WTC11 (cell line): Measurements from ENCODE around the gene TIMD4. TPM values are rescaled to one million over a fixed set of nuclear protein-coding genes. Genes with fewer than 3 reads are reported as not detected.

ENCODE experiments used
- ATAC-seq: fragments of 200-7000 bp; cut with Tn5 transposase; 2 replicates; pipeline ENCODE4 v1.10.0; 2021; ENCODE audit warnings: mild to moderate bottlenecking, moderate library complexity
- CTCF ChIA-PET: fragments of 300-600 bp; sonication (Branson Sonifier 250); formaldehyde crosslinking; loops from one replicate; lab custom pipeline; 2021; ENCODE audit warnings: antibody characterized with exemption; lab: Charles Lee
- POLR2A ChIA-PET: fragments of 350-600 bp; sonication (Branson Sonifier 250); formaldehyde crosslinking; loops from one replicate; lab custom pipeline; 2021; ENCODE audit warnings: antibody characterized with exemption; lab: Charles Lee
- DNase-seq: peaks from one replicate; pipeline ENCODE4 v3.0.0; 2021; ENCODE audit warnings: low spot score
- H3K27ac Mint-ChIP-seq: 2 replicates; pipeline ENCODE4 v1.8.0; 2021; ENCODE audit warnings: mixed read lengths
- H3K27me3 Mint-ChIP-seq: 2 replicates; pipeline ENCODE4 v1.8.0; 2021; ENCODE audit warnings: low read depth, mild to moderate bottlenecking, moderate library complexity, mixed read lengths
- H3K36me3 Mint-ChIP-seq: 2 replicates; pipeline ENCODE4 v1.8.0; 2021; ENCODE audit warnings: mixed read lengths
- H3K4me1 Mint-ChIP-seq: 2 replicates; pipeline ENCODE4 v1.8.0; 2022; ENCODE audit warnings: mixed read lengths
- H3K4me3 Mint-ChIP-seq: 2 replicates; pipeline ENCODE4 v1.8.0; 2021; ENCODE audit warnings: mild to moderate bottlenecking, moderate library complexity, mixed read lengths
- H3K9me3 Mint-ChIP-seq: 2 replicates; pipeline ENCODE4 v1.8.0; 2021; ENCODE audit warnings: mixed read lengths
- EMX1 ChIP-seq: fragments of 250-450 bp; sonication (Bioruptor Pico); IDR thresholded peaks from 2 replicates; pipeline ENCODE4 v1.8.0; 2021; ENCODE audit warnings: mild to moderate bottlenecking
- ETV6 ChIP-seq: sonication (generic); formaldehyde crosslinking; IDR thresholded peaks from 2 replicates; pipeline ENCODE4 v1.8.1; 2022; ENCODE audit warnings: mild to moderate bottlenecking, missing genetic modification reagents
- FOXK1 ChIP-seq: sonication (generic); formaldehyde crosslinking; IDR thresholded peaks from 2 replicates; pipeline ENCODE4 v1.8.0; 2022; ENCODE audit warnings: mild to moderate bottlenecking, moderate library complexity, missing genetic modification reagents
- GRHL2 ChIP-seq: fragments of 250-450 bp; sonication (Bioruptor Pico); IDR thresholded peaks from 2 replicates; pipeline ENCODE4 v1.8.0; 2022; ENCODE audit warnings: mild to moderate bottlenecking, moderate library complexity; ENCODE audit not compliant: insufficient replicate concordance, severe bottlenecking
- KAT7 ChIP-seq: sonication (generic); formaldehyde crosslinking; IDR thresholded peaks from 2 replicates; pipeline ENCODE4 v1.8.1; 2023; ENCODE audit warnings: missing genetic modification reagents, mild to moderate bottlenecking, borderline replicate concordance
- MYBL2 ChIP-seq: sonication (generic); formaldehyde crosslinking; IDR thresholded peaks from 2 replicates; pipeline ENCODE4 v1.8.1; 2023; ENCODE audit warnings: mild to moderate bottlenecking, moderate library complexity, missing genetic modification reagents
- NFATC4 ChIP-seq: fragments of 250-450 bp; sonication (Bioruptor Pico); IDR thresholded peaks from 2 replicates; pipeline ENCODE4 v1.9.0; 2021; ENCODE audit warnings: mild to moderate bottlenecking
- NFYB ChIP-seq: sonication (generic); formaldehyde crosslinking; conservative IDR thresholded peaks from 2 replicates; pipeline ENCODE4 v1.8.0; 2022; ENCODE audit warnings: low read depth, missing genetic modification reagents
- OVOL2 ChIP-seq: fragments of 250-450 bp; sonication (Bioruptor Pico); IDR thresholded peaks from 2 replicates; pipeline ENCODE4 v1.9.0; 2021; ENCODE audit warnings: mild to moderate bottlenecking, borderline replicate concordance
- RELA ChIP-seq: sonication (generic); formaldehyde crosslinking; IDR thresholded peaks from 2 replicates; pipeline ENCODE4 v1.8.1; 2022; ENCODE audit warnings: missing genetic modification reagents, mild to moderate bottlenecking, borderline replicate concordance
- TEAD1 ChIP-seq: sonication (generic); formaldehyde crosslinking; IDR thresholded peaks from 2 replicates; pipeline ENCODE4 v1.8.0; 2022; ENCODE audit warnings: mild to moderate bottlenecking, missing genetic modification reagents
- ZBTB21 ChIP-seq: sonication (generic); formaldehyde crosslinking; IDR thresholded peaks from 2 replicates; pipeline ENCODE4 v1.8.1; 2023; ENCODE audit warnings: mild to moderate bottlenecking, missing genetic modification reagents, borderline replicate concordance
- ZNF121 ChIP-seq: sonication (generic); formaldehyde crosslinking; IDR thresholded peaks from 2 replicates; pipeline ENCODE4 v1.8.0; 2023; ENCODE audit warnings: missing genetic modification reagents
- ZNF232 ChIP-seq: sonication (generic); formaldehyde crosslinking; IDR thresholded peaks from 2 replicates; pipeline ENCODE4 v1.8.0; 2022; ENCODE audit warnings: mild to moderate bottlenecking, missing genetic modification reagents
- ZNF396 ChIP-seq: fragments of 250-450 bp; sonication (Bioruptor Pico); IDR thresholded peaks from 2 replicates; pipeline ENCODE4 v1.8.0; 2021; ENCODE audit warnings: mild to moderate bottlenecking, moderate library complexity, borderline replicate concordance
- total RNA-seq: library from RNA; stranded (reverse); gene quantifications from 3 replicates; pipeline ENCODE4 v1.2.3, GENCODE V29; 2021
- TF ChIP-seq, protein P1 (sequence below): sonication (generic); formaldehyde crosslinking; IDR thresholded peaks from 2 replicates; pipeline ENCODE4 v1.8.0; 2023; ENCODE audit warnings: missing genetic modification reagents
- TF ChIP-seq, protein P2 (sequence below): fragments of 250-450 bp; sonication (Bioruptor Pico); IDR thresholded peaks from 2 replicates; pipeline ENCODE4 v1.9.0; 2021; ENCODE audit warnings: mild to moderate bottlenecking
- TF ChIP-seq, protein P3 (sequence below): sonication (generic); formaldehyde crosslinking; IDR thresholded peaks from 2 replicates; pipeline ENCODE4 v1.8.0; 2022; ENCODE audit warnings: mild to moderate bottlenecking, missing genetic modification reagents
- TF ChIP-seq, protein P4 (sequence below): fragments of 250-450 bp; sonication (Bioruptor Pico); IDR thresholded peaks from 2 replicates; pipeline ENCODE4 v2.1.2; 2022; ENCODE audit warnings: mild to moderate bottlenecking, moderate library complexity
- TF ChIP-seq, protein P5 (sequence below): sonication (generic); formaldehyde crosslinking; conservative IDR thresholded peaks from 2 replicates; pipeline ENCODE4 v1.8.1; 2022; ENCODE audit warnings: mild to moderate bottlenecking, missing genetic modification reagents

Gene TIMD4
- total RNA-seq, 1 experiment from 2014 or later, result 0.13 TPM

DNA sequence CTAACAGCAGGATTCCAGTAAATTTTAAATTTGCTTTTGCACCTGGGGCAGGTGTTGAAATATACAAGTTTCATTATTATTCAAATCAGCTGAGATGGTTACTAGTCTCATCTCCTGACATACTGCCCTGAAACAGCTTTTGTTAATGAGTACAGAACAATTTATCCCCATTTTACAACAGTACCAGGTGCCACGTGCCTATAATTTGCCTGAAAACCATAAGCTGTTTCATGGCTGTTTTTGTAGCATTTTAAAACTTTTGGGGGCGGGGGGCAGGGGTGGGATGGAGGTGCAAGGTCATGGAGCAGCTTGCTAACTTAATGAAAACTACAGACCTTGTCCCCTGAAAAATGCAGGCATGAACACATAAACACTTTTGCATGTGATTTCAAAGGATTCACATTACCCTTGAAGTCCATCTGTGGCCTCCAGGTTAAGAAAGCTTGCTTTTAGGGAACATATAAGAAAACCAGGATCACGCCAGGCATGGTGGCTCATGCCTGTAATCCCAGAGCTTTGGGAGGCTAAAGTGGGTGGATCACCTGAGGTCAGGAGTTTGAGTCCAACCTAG is 42.1 kb downstream of the TIMD4 start (continued):
- TF ChIP-seq RELA (CRISPR knock-in tag), result no peak

DNA sequence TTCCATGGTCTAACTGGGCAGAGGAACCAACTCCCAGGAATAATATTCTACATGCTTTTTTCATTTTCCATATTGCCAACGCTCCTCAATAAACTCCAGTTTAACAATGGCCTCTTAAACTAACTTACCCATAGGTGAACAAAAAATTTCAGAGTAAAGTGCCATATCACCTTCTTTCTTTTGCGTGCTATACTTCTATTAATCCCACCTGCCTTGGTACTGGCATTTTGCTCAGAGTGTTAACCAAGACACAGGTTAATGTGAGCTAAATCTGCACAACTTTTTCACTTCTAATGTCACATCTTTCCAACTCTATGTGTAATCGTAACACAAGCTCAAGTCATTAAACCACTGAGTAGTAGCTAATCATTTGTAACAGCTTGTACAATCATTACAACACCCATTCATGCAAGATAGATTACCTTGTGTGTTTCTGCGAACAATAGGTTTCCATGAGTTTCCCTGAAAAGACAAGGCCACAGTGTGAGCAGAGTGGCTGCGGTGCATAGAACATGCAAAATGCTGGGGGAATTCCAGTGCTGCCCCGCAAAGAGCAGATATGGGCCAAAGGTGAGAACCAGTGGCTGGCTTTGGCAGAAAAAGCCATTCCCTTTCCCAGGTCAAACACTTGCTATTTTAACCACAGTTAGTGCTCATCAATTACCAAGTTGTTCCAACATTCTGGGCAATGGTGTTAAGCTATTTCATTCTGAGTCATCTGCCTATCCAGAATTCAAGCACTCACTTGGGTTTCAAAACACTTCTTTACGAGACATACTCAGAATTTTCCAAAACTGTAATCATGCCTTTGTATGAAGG is 42.8 kb downstream of the TIMD4 start:
- TF ChIP-seq, protein P1, sequence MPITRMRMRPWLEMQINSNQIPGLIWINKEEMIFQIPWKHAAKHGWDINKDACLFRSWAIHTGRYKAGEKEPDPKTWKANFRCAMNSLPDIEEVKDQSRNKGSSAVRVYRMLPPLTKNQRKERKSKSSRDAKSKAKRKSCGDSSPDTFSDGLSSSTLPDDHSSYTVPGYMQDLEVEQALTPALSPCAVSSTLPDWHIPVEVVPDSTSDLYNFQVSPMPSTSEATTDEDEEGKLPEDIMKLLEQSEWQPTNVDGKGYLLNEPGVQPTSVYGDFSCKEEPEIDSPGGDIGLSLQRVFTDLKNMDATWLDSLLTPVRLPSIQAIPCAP (CRISPR knock-in tag), result no peak
- TF ChIP-seq NFATC4 (CRISPR knock-in tag) (no peak), OVOL2 (no peak), RELA (CRISPR knock-in tag) (no peak), KAT7 (CRISPR knock-in tag) (no peak), MYBL2 (no peak)
- H3K27ac Mint-ChIP-seq, result peak overlapping the region; percentile 57
- DNase-seq, result no peak
- no peaks in the 10 kb centered on the region; the same call in 1 of the 2 replicates for H3K27me3 Mint-ChIP-seq
- H3K36me3 Mint-ChIP-seq, result 0 out of 2 replicates have a peak, but pooled peaks cover 8% of the 10 kb centered on the region
- peaks cover 55% of the 10 kb centered on the region for H3K4me1 Mint-ChIP-seq
- peak; percentile 40; the same call in 1 of the 2 replicates for ATAC-seq
- POLR2A ChIA-PET, result no interaction called here
- CTCF ChIA-PET, result no interaction called here
- no peak overlapping the region for H3K4me3 Mint-ChIP-seq
- H3K9me3 Mint-ChIP-seq, result no peaks in the 10 kb centered on the region

DNA sequence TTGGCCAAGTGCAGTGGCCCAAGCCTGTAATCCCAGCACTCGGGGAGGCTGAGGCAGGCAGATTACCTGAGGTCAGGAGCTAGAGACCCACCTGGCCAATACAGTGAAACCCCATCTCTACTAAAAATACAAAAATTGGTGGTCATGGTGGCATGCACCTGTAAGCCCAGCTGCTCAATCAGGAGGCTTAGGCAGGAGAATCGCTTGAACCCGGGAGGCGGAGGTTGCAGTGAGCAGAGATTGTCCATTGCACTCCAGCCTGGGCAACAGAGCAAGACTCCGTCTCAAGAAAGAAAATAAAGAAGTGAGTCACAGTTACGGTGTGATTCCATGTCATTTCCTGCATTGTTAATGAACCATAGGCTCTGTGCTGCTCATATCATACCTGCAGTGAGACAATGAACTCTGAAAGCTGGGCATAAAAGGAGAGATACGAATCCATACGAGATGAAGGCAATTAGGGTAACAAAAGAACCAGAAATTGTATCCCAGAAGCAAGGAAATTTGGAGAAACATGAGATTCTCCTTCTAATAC is 44.6 kb downstream of the TIMD4 start:
- no peak for DNase-seq
- Mint-ChIP-seq H3K9me3 (no peaks in the 10 kb centered on the region), H3K36me3 (0 out of 2 replicates have a peak, but pooled peaks cover 8% of the 10 kb centered on the region), H3K27me3 (no peaks in the 10 kb centered on the region; the same call in 1 of the 2 replicates), H3K4me1 (peaks cover 71% of the 10 kb centered on the region), H3K4me3 (no peak overlapping the region), H3K27ac (no peak overlapping the region)
- ChIA-PET POLR2A (no interaction called here), CTCF (no interaction called here)
- no peak for ATAC-seq
- TF ChIP-seq ZNF396 (CRISPR knock-in tag) (no peak), ZNF121 (peak; percentile 94), MYBL2 (no peak)

DNA sequence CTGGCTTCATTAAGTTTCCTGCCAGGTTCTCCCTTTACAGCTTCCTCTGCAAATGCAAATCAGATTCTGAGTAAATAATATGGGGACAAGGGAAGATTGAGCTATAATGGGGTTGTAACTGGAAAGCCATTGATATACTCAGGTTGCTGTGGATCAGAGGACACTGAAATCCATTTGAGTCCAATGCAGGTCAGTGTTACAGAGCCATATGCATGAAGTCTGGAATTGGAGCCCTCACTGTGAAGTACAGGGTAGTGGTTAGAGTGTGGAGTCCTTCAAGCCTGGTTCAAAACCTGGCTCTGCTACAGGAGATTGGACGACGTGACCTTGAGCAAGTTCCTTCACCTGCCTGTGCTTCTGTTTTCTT is 48.7 kb downstream of the TIMD4 start:
- CTCF ChIA-PET, result interaction anchor here (0.5 to 2.1 kb wide), 8 partner anchors 11 to 229 kb away, joined by 3 to 7 read pairs (median 3); no protein-coding TSS in a partner anchor
- no peak; the same call in 1 of the 2 replicates for ATAC-seq
- no peak for DNase-seq
- POLR2A ChIA-PET, result interaction anchor here (2.0 kb wide), 1 partner anchor 228 kb away, joined by 10 read pairs; the partner anchor contains the start of gene MED7
- peaks cover 7% of the 10 kb centered on the region; the same call in 1 of the 2 replicates for H3K27me3 Mint-ChIP-seq
- no peaks in the 10 kb centered on the region for H3K9me3 Mint-ChIP-seq
- peaks cover 11% of the 10 kb centered on the region; the same call in 1 of the 2 replicates for H3K36me3 Mint-ChIP-seq
- H3K4me1 Mint-ChIP-seq, result peaks cover 73% of the 10 kb centered on the region
- H3K27ac Mint-ChIP-seq, result peak overlapping the region; percentile 99
- peak overlapping the region; percentile 43; the same call in 1 of the 2 replicates for H3K4me3 Mint-ChIP-seq
- TF ChIP-seq ZBTB21 (no peak), FOXK1 (CRISPR knock-in tag) (no peak), NFYB (no peak), GRHL2 (no peak), ZNF396 (CRISPR knock-in tag) (0 out of 2 replicates have a peak, but pooled peaks have one; percentile 49), ZNF232 (CRISPR knock-in tag) (0 out of 2 replicates have a peak, but pooled peaks have one; percentile 29), TEAD1 (no peak), EMX1 (no peak; the same call in 1 of the 2 replicates), ETV6 (CRISPR knock-in tag) (peak; percentile 63; the same call in 1 of the 2 replicates)
- TF ChIP-seq, protein P2, sequence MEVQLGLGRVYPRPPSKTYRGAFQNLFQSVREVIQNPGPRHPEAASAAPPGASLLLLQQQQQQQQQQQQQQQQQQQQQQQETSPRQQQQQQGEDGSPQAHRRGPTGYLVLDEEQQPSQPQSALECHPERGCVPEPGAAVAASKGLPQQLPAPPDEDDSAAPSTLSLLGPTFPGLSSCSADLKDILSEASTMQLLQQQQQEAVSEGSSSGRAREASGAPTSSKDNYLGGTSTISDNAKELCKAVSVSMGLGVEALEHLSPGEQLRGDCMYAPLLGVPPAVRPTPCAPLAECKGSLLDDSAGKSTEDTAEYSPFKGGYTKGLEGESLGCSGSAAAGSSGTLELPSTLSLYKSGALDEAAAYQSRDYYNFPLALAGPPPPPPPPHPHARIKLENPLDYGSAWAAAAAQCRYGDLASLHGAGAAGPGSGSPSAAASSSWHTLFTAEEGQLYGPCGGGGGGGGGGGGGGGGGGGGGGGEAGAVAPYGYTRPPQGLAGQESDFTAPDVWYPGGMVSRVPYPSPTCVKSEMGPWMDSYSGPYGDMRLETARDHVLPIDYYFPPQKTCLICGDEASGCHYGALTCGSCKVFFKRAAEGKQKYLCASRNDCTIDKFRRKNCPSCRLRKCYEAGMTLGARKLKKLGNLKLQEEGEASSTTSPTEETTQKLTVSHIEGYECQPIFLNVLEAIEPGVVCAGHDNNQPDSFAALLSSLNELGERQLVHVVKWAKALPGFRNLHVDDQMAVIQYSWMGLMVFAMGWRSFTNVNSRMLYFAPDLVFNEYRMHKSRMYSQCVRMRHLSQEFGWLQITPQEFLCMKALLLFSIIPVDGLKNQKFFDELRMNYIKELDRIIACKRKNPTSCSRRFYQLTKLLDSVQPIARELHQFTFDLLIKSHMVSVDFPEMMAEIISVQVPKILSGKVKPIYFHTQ (CRISPR knock-in tag), result no peak
- TF ChIP-seq, protein P3, sequence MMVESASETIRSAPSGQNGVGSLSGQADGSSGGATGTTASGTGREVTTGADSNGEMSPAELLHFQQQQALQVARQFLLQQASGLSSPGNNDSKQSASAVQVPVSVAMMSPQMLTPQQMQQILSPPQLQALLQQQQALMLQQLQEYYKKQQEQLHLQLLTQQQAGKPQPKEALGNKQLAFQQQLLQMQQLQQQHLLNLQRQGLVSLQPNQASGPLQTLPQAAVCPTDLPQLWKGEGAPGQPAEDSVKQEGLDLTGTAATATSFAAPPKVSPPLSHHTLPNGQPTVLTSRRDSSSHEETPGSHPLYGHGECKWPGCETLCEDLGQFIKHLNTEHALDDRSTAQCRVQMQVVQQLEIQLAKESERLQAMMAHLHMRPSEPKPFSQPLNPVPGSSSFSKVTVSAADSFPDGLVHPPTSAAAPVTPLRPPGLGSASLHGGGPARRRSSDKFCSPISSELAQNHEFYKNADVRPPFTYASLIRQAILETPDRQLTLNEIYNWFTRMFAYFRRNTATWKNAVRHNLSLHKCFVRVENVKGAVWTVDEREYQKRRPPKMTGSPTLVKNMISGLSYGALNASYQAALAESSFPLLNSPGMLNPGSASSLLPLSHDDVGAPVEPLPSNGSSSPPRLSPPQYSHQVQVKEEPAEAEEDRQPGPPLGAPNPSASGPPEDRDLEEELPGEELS (CRISPR knock-in tag), result no peak
- TF ChIP-seq, protein P4, sequence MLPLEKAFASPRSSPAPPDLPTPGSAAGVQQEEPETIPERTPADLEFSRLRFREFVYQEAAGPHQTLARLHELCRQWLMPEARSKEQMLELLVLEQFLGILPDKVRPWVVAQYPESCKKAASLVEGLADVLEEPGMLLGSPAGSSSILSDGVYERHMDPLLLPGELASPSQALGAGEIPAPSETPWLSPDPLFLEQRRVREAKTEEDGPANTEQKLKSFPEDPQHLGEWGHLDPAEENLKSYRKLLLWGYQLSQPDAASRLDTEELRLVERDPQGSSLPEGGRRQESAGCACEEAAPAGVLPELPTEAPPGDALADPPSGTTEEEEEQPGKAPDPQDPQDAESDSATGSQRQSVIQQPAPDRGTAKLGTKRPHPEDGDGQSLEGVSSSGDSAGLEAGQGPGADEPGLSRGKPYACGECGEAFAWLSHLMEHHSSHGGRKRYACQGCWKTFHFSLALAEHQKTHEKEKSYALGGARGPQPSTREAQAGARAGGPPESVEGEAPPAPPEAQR (CRISPR knock-in tag), result no peak
- TF ChIP-seq, protein P5, sequence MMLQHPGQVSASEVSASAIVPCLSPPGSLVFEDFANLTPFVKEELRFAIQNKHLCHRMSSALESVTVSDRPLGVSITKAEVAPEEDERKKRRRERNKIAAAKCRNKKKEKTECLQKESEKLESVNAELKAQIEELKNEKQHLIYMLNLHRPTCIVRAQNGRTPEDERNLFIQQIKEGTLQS (CRISPR knock-in tag), result no peak
